ENCODE data around the gene AOC2.
"Not testable (repeated sequence)": the region's sequence is repeated elsewhere in the genome, so short reads cannot be mapped to it uniquely, and the experiment has no call there.

AOC2 gene

GRCh38 chr17:42853968-42854790 is 9.8 kb downstream of the AOC2 start:
- DNase-seq (ENCODE audit: low spot score), result no peak

GRCh38 chr17:42855048-42855596 is 10.7 kb downstream of the AOC2 start:
- DNase-seq (ENCODE audit: low spot score), result no peak

- not testable (repeated sequence) for DNase-seq (ENCODE audit: low spot score)
Measured at GRCh38 chr17:42856093-42856492, 11.7 kb downstream of the AOC2 start.

- not testable (repeated sequence) for DNase-seq (ENCODE audit: low spot score)
Measured at GRCh38 chr17:42856516-42856915, 12.1 kb downstream of the AOC2 start.

- no peak for DNase-seq (ENCODE audit: low spot score)
Measured at GRCh38 chr17:42857389-42857788, 13.0 kb downstream of the AOC2 start.

- DNase-seq (ENCODE audit: low spot score), result no peak
Measured at GRCh38 chr17:42865638-42866094, 21.3 kb downstream of the AOC2 start.

- no peak for DNase-seq (ENCODE audit: low spot score)
Measured at GRCh38 chr17:42866216-42866615, 21.8 kb downstream of the AOC2 start.

- DNase-seq (ENCODE audit: low spot score), result no peak
Measured at GRCh38 chr17:42866631-42867575, 22.5 kb downstream of the AOC2 start.

GRCh38 chr17:42867694-42868261 is 23.4 kb downstream of the AOC2 start:
- not testable (repeated sequence) for DNase-seq (ENCODE audit: low spot score)

GRCh38 chr17:42868338-42868737 is 24.0 kb downstream of the AOC2 start:
- DNase-seq (ENCODE audit: low spot score), result no peak

GRCh38 chr17:42871647-42872046 is 27.3 kb downstream of the AOC2 start:
- no peak for DNase-seq (ENCODE audit: low spot score)

GRCh38 chr17:42872251-42872965 is 28.0 kb downstream of the AOC2 start:
- no peak for DNase-seq (ENCODE audit: low spot score)

- DNase-seq (ENCODE audit: low spot score), result no peak
Measured at GRCh38 chr17:42873315-42873714, 28.9 kb downstream of the AOC2 start.

GRCh38 chr17:42873932-42874695 is 29.7 kb downstream of the AOC2 start:
- not testable (repeated sequence) for DNase-seq (ENCODE audit: low spot score)

GRCh38 chr17:42877037-42877436 is 32.7 kb downstream of the AOC2 start:
- no peak for DNase-seq (ENCODE audit: low spot score)

GRCh38 chr17:42878123-42878880 is 33.9 kb downstream of the AOC2 start:
- no peak for DNase-seq (ENCODE audit: low spot score)

GRCh38 chr17:42878924-42879595 is 34.7 kb downstream of the AOC2 start:
- no peak for DNase-seq (ENCODE audit: low spot score)

- DNase-seq (ENCODE audit: low spot score), result no peak
Measured at GRCh38 chr17:42879596-42879985, 35.2 kb downstream of the AOC2 start.

GRCh38 chr17:42880776-42881310 is 36.5 kb downstream of the AOC2 start:
- no peak for DNase-seq (ENCODE audit: low spot score)

Data from kidney capillary endothelial cell (primary cell).